Activated gamma-delta T cell treated with anti-CD3 and anti-CD28 coated beads, Interleukin-2, amount 50 U/mL, for 16 hours (primary cell): Measurements from ENCODE around the gene SERPINB8.
"Not testable (repeated sequence)": the region's sequence is repeated elsewhere in the genome, so short reads cannot be mapped to it uniquely, and the experiment has no call there.

Experiments used
- DNase-seq: peaks from one replicate; pipeline ENCODE4 v3.0.0-alpha.2; 2020; ENCODE audit warnings: low read depth

Gene SERPINB8, protein sequence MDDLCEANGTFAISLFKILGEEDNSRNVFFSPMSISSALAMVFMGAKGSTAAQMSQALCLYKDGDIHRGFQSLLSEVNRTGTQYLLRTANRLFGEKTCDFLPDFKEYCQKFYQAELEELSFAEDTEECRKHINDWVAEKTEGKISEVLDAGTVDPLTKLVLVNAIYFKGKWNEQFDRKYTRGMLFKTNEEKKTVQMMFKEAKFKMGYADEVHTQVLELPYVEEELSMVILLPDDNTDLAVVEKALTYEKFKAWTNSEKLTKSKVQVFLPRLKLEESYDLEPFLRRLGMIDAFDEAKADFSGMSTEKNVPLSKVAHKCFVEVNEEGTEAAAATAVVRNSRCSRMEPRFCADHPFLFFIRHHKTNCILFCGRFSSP

DNA sequence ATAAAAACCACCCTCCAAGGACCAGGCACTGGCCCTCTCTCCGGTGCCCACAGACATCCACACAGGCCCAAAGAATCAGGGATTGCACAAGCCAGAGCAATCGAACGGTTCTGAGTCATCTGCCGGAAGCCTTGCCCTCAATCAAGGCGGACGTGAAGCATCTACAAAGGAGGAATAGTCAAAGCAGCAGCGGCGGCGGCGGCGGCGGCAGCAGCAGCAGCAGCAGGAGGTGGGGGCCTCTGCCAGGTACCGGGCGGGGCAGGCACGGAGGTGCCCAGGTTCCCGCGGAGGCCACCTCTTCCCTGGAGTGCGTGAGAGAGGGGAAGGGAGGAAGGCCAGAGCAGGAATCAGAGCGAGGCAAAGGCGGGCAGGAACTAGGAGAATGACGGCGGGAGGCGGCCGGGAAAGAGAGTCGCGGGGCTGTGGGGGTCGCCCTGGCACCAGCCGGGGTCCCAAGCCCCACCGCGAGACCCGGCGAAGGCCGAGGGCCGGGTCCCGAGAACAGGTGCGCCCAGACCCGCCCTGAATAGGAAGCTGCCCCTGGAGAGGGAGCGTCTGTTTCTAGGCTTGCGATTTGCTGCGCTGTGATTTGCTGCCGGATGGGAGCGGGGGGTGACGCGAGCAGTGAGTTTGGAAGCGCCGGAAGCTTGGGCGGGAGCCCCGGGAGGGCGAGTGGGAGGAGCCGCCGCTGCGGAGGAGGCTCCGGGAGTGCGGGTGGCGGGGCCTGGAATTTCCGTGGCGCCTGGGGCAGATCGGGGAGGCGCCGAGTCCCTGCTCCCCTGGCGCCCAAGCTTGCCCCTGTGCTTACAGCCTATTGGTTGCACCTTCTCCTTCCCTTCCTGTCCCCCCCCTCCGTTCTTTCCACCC is at the start of gene SERPINB8:
TSS of gene SERPINB8 (plus strand) at position 140 of the 867 bp plus-strand sequence. CDS start 8,228 bp downstream, outside the sequence.
- DNase-seq = peak; percentile 62

DNA sequence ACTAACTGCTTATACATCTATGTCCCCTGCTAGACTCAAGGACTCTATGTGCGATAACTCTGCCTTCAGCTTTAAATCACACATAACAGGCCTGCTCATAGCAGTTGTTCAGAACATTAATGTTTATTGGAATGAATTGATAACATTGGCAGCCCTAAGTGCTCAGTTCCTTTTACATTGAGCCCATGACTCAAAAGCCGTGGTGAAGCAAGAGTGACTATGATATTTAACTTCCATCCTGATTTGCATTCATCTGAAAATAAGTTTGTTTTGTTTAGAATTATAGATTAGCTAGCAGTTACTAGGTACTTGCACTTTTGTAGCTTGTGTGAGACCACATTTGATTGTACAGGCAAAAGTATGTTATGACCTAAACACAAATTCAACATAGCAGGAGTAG is 47.8 kb upstream of the SERPINB8 start:
- DNase-seq = no peak

DNA sequence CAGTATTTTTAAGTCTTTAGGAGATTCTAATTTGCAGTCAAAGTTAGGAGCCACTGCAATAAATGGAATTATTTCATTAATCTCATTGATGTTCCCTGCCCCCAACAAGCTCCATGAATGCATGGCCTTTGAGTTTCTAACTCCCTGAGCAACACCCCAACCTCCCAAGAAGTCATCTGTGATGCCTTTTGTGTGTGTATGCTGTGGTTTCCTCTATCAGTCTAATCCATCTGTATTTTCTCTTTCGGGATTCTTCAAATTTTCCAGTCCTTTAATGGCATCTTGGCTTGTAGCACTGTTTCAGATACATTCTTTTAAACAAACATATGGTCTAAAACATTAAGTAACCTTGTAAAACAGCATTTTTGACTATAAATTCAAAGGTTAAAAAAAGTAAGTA is 45.3 kb upstream of the SERPINB8 start:
- no peak for DNase-seq

DNA sequence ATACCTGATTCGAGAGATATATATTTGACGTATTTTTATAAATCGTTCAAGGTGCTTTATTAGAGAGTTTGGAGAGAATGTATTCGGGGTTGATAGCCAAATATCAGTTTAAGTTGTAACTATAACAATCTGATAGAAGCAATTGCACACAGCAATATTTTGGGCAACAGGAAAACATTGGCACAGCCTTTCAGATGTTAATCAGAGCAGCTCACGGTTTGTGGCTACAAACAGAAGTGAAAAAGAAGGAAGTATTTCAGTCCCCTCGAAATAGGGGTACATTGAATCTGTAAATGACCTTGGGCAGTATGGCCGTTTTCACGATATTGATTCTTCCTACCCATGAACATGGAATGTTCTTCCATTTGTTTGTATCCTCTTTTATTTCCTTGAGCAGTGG is 41.5 kb upstream of the SERPINB8 start:
- DNase-seq = no peak

DNA sequence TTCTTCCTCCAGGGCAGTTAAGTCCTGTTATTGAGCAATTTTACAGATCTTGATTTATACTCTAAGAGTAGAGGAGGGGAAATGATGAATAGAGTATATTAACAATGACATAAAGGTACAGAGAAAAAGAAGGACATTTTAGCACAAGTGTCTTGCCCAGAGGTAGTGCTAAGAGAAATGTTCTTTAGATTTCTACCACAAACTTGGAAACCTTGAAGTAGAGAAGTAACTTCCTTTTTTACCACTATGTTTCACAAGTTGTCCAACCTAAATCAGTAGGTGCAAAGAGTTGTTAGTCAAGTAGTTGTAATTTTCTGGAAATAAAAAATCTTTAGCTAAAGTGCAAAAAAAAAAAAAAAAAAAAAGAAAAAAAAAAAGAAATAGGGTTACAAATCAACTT is 40.5 kb upstream of the SERPINB8 start:
- not testable (repeated sequence) for DNase-seq

DNA sequence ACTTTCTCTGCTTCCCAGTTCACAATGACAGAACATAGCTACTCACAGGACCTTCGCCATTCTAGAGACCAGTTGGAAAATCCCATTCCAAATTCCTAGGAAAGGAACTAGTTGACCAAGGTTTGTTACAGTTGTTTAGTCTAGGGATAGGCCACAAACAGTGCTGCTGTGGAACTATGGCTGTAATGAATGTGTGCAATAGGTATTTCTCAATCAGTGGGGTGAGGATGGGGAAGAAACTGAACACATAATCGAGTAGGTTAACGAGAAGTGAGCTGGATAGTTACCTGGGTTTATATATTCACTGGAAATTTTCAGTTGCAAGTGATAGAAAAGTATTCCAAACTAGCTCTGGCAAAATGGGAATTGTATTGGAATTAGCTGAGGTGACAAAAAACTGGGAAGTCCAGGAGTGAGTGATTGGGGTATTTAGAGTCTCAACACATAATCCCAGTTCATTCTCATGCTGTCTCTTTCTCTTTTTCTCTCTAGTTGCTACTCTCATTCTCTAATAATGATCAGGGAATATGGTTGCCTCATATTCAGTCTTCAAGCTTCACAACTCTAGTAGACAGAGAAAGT is 39.0 kb upstream of the SERPINB8 start:
- no peak for DNase-seq

DNA sequence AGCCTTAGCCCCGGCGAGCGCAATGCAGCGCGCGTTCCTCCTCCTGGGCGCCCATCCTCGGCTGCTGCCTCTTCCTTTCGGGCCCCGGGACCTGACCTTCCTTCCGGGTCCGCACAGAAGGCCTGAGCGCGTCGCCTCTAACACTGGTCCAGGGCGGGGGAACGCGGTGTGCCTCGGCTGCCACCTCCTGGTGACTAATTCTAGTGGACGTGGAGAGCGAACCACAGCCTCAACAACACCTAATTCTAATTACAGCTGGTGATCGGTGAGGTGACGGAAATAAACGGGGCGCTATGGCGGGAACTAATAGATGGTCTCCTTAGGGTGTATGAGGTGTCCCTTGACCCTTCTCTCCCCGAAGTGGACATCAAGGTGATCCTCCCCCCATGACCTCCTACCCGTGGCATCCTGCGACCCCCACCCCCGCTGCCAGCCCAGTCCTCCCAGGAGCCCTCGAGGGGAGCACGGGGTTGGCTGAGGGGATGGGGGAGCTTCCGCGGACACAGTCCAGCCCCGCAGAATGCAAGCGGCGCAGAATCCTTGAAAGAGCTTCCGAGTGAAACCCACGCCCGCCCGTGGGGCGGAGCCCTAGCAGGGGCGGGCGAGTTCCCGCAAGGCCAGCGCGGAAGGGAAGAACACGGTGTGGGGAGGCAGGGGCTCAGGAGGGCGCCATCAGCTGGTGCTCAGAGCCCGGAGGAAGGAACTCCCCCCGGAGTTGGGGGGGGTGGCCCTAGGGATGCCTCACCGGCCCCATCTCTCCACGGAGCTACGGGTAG is 33.5 kb upstream of the SERPINB8 start:
- DNase-seq = no peak

DNA sequence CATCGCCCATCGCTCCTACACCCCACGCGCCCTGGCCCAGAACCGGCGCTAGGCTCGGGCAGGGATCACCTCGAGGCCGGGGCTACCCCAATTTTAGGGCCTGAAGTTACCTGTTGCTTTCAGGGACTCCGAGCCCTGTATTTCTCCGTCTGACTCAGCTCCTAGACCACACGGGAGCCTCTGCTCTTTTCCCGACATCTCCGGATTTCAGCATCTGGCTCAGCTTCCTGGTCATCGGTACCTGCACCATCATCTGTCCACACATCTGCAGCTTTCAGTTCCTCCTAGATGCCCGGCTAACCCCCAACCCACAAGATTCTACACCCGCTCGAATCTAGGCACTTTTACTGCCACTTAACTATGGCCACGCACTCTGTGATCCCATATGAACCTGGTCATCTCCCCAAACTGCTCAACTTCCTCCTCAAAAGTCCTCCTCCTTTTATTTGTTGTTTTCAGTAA is 32.9 kb upstream of the SERPINB8 start:
- DNase-seq = no peak

DNA sequence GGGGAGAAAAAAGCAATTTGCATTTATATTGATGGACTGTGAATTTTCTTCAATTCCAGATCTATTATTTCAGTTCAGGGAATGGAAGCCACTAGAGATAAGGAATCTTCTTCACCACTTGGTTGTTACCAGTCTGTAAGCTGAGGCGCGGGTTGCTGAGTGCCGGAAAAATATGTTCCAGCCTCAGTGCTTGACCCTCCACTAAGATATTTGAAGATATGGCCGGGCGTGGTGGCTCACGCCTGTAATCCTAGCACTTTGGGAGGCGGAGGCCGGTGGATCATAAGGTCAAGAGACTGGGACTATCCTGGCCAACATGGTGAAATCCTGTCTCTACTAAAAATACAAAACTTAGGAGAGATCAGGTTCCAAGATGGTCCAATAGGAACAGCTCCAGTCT is 29.9 kb upstream of the SERPINB8 start:
- no peak for DNase-seq

DNA sequence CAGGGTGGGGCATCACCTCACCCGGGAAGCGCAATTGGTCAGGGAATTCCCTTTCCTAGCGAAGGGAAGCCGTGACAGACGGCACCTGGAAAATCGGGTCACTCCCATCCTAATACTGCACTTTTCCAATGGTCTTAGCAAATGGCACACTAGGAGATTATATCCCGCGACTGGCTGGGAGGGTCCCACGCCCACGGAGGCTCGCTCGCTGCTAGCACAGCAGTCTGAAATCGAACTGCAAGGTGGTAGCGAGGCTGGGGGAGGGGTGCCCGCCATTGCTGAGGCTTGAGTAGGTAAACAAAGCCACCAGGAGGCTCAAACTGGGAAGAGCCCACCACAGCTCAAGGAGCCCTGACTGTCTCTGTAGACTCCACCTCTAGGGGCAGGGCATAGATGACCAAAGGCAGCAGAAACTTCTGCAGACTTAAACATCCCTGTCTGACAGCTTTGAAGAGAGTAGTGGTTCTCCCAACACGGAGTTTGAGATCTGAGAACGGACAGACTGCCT is 29.3 kb upstream of the SERPINB8 start:
- not testable (repeated sequence) for DNase-seq

DNA sequence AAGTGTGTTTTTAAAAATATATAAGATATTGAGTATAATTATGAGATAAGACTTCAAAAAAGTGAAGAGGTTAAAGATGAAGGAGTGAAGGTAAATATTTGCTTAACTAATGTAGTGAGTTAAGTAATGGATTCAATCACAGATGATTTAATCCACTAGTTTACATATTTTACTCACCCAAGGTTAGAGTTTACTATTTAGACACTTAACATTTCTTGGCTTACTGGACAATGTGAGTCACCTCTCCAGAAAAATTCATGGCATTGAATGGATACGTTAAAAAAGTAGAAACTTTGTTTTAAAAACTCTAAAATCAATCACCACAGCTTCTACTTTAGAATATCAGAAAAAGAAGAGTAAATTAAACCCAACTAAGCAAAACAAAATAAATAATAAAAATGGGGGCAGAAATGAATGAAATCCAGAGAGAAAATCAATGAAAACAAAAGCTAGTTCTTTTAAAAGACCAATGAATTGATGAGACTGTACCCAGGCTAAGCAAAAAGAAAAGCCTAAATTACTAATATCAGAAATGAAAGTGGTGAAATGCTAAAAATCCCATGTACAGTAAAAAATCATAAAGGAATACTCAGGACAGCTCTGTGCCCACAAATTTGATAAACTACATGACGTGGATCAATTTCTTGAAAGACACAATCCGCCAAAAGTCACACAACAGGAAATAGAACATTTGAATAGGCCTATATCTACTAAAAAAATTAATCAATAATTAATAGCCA is 22.7 kb upstream of the SERPINB8 start:
- no peak for DNase-seq

DNA sequence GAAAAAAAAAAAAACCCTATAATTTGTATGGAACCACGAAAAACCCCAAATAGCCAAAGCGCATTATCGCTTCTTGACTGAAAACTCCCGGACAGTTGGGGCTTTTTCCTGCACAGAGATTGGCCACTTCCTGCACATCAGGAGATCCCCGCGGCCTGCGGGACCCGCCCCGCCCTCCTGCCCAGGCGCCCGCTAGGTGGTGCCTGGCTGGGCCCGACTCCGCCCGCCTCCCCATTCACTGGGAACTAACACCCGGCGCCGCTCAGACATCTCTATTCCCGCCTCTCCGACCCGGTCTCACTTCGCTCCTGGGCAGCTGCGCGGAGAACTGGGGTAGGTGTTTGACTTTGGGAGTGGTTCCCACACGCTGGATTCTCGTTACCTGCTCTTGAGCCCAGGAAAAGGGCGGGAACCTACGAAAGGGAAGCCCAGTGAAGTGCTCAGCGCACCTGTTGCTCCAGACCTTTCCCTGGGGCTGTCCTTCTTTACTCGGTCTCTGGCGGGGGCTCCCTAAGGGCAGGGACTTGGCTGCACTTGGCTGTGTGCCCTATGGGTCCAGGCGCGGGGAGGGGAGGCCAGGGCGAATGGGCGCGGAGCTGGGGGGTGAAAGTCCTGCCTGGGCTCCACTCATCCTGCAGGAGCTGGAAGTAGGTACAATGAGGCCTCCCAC is 20.7 kb upstream of the SERPINB8 start, which contains the start of gene HMSD:
TSS of gene HMSD (plus strand) at position 234 of the 670 bp plus-strand sequence. CDS start 4,155 bp downstream, outside the sequence.
- DNase-seq = peak; percentile 15

DNA sequence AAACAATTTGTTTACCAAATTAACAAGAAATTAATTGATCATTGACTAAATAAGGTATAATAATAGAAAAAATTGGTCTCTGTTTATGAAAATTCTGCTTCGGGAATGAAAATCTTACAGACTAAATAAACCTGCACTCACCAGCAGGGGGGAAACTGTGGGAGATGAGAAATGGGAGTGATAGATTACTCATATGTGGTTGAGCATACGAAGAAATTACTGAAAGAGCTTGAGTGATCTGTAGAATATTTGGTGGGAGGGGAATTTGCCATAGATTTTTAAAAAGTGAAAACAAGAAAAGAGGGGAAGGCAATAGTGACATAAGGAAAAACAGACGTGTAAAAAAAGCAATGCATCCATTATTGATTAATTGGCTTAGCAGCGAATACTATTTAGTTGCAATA is 18.6 kb upstream of the SERPINB8 start:
- no peak for DNase-seq

DNA sequence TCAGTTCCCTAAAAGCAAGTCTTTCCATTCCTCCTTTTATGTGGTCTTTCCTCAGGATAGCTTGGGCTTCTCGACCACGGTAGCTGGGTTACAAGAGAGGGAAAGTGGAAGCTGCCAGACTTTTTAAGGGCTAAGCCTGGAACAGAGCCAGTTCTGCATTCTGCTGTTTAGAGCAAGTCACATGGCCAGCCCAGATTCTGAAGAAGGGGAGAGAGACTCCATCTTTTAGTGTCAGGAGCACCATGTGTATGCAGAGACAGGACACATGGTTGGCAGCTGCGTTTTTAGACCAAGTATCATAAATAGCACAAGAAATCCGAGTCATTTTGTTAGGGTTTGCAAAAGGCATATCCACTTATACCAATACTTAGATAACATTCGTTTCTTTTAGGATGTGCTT is 16.1 kb upstream of the SERPINB8 start:
- no peak for DNase-seq

DNA sequence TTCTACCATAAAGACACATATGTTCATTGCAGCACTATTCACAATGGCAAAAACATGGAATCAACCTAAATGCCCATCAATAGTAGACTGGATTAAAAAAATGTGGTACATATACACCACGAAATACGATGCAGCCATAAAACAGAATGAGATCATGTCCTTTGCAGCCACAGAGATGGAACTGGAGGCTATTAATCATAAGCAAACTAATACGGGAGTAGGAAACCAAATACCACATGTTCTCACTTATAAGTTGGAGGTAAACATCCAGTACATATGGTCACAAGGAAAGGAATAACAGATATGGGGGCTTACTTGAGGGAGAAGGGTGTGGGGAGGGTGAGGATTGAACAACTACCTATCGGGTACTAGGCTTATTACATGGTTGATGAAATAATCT is 13.1 kb upstream of the SERPINB8 start:
- no peak for DNase-seq

DNA sequence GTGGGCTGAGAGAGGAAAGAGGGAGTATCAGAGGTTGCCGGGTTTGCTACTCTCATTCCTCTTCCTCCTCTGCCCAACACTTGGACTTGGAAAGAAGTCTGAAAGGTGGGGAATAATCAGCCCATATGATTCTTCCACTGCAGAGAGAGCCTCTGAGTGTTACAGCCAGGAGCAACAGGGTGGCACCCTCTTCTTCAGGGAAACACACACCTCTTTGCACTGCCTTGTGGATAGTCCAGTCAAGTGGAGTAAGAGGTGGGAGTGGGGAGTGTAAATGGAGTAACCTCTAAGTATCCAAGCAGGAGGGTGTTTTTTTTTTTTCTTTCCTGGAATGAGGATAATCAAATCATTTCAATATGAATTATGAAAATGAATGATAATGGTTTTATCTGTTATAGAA is 9.0 kb upstream of the SERPINB8 start:
- no peak for DNase-seq

DNA sequence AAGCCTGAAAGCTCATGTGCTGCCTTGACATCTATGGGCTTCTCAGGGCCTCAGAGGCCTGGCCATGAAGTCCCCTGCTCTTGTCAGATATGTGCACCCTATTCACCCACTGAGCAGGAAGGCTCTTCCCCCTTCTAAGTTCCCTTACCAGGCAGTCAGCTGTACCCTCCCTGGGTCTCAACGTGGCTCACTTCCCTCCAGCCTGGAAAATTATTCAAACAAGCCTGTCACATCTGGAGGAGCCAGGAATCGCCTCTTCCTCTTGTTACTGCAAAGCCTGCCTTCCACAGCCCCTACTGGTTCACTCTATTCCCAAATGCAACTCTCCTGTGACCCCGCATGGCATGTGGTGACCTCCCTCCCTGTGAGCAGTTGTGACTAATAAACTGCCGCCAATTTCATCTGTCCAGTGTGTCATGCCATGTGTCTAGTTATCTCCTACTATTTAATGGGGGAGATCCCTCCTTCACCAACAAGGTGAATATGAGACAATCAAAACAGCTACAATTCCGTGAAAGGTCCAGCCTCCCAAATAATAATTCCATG is 8.4 kb upstream of the SERPINB8 start:
- no peak for DNase-seq

DNA sequence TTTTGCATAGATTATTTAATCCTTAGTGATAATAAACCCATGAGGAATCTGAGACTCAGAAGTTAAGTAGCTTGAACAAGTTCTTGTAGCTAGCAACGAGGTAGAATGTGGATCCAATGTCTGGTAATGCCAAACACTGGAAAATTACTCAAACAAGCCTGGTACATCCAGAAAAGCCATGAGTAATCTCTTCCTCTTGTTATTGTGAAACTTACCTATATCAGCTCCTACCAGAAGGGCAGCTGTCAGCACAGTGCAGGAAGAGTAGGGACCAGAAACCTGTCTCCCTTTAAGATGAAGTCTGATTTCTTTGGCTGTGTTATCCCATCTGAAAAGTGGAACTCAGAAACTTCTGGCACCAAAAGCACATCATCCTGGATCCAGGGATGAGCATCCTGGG is 7.7 kb upstream of the SERPINB8 start:
- no peak for DNase-seq

DNA sequence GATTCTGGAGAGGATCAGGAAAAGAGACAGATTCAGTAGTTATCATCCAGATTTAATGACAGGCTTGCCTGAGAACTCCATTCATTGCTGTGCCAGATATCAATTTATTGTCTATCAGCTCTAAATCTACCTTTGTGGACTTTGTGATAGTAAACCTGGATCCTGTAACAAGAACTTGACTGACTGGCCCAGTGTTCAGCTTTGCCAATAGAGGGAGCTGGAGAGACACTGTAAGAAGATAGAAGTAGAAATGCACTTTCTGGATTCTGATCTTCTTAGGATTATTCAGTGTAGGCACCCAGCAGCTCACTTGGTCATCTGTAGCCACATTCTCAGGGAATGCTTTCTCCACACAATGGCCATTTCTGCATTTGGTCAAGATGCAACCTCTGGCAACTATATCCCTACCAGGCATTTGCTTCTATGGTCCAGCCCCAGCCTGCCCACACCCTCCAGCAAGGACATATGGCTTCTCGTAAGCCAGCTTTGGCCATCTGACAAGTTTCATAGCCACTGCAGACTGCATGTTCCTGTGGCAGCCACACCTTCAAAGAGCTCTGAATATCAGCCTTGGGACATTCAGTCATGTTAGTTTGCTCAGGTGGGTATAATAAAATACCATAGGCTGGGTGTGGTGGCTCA is 6.1 kb upstream of the SERPINB8 start:
- DNase-seq = peak; percentile 27
